Kidney tubule cell (primary cell): ENCODE measurements around the gene CDKL2.
"Not testable (repeated sequence)": the region's sequence is repeated elsewhere in the genome, so short reads cannot be mapped to it uniquely, and the experiment has no call there.

ENCODE experiments used
- DNase-seq: peaks from one replicate; pipeline ENCODE4 v3.0.0-alpha.2; 2018; ENCODE audit warnings: low spot score

CDKL2 gene

GRCh38 chr4:75552452-75552851, 77.9 kb downstream of the CDKL2 start:
- DNase-seq, result no peak

- DNase-seq, result no peak
Measured at GRCh38 chr4:75549019-75549418, 81.3 kb downstream of the CDKL2 start.

- peak; percentile 72 for DNase-seq
Measured at GRCh38 chr4:75547647-75548387, 82.5 kb downstream of the CDKL2 start.

- peak; percentile 76 for DNase-seq
Measured at GRCh38 chr4:75545526-75545925, 84.8 kb downstream of the CDKL2 start.

- DNase-seq, result no peak
Measured at GRCh38 chr4:75544870-75545269, 85.5 kb downstream of the CDKL2 start.

- DNase-seq, result not testable (repeated sequence)
Measured at GRCh38 chr4:75544220-75544619, 86.1 kb downstream of the CDKL2 start.

- peak; percentile 99 for DNase-seq
Measured at GRCh38 chr4:75542824-75543223, 87.5 kb downstream of the CDKL2 start.

- DNase-seq, result not testable (repeated sequence)
Measured at GRCh38 chr4:75537308-75537707, 93.0 kb downstream of the CDKL2 start.

- DNase-seq, result not testable (repeated sequence)
Measured at GRCh38 chr4:75533926-75534325, 96.4 kb downstream of the CDKL2 start.

- not testable (repeated sequence) for DNase-seq
Measured at GRCh38 chr4:75533339-75533887, 96.9 kb downstream of the CDKL2 start.

- not testable (repeated sequence) for DNase-seq
Measured at GRCh38 chr4:75531536-75532143, 98.7 kb downstream of the CDKL2 start.

GRCh38 chr4:75530556-75531322, 99.6 kb downstream of the CDKL2 start:
- no peak for DNase-seq
